ENCODE data around the gene C16orf95. TPM values are rescaled to one million over a fixed set of nuclear protein-coding genes. Genes with fewer than 3 reads are reported as not detected.

C16orf95 gene
- total and polyA plus RNA-seq, 2 of the 4 experiments (the other 2 are of a cell fraction): 2.0 to 4.7 TPM

DNA sequence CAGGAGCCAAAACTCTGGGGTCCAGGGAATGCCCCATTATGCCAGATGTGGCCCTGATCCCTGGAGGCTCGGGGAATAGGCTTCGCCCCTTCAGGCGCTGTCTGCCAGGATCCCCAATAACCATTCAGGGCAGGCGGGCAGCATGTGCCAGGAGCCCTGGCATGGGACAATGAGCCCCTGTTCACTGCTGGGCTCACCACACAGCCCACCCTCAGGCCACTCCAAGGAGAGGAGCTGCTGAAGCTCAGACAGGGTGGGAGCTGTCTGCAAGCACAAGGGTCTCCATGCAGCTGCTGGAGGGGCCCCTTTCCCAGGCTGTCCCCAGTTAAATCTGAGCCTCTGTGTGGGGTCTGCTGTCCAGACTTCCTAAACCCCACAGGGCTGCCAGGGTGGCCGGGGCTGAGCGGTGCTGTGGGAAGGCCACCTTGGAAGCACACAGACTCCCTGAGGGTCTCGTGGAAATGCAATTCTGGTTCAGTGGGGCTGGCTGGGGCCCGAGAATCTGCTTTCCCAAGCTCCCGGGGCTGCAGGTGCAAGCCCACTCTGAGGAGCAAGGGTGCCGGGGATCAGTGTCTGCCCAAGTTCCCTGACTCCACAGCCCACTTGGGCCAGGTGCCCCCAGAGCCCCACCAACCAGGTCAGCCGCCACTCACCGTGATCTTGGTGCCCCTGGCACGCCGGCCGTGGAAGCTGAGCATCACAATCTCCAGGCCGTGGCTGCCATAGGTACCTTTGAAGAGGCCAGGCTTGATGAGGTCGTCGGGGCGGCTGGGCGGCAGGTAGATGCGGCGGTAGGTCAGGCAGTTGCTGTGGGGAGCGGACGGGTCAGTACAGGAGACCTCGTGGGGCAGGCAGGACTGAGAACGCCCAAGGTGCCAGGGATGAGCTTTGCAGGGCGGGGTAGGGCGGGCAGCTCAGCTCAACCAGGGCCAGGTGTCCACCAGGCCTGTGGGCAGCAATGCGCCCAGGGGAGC, 17.7 kb upstream of the C16orf95 start:
- no peak overlapping the region for H3K23ac ChIP-seq (ENCODE audit: low read depth, low read length)
- no peak overlapping the region for H3K4me2 ChIP-seq (ENCODE audit: low read depth, low read length)
- 95% methylated on average over 10 of the region's 29 CpGs; no CpG with 5 or more reads in 1 of the 2 experiments for WGBS, 2 experiments (ENCODE audit: extremely low coverage in 2 of 2, insufficient read length in 1 of 2)
- H2AK5ac ChIP-seq (ENCODE audit: low read depth, low read length): no peak overlapping the region
- no peak overlapping the region for H2BK5ac ChIP-seq (ENCODE audit: low read depth, low read length, poor library complexity, severe bottlenecking)
- dilution Hi-C loops (cut with HindIII; ENCODE audit: low sequenced_read_pairs, unreplicated experiment): no loop called here
- ChIA-PET POLR2A (ENCODE audit: unreplicated experiment) (no interaction called here), CTCF (no interaction called here)
- no TSS peak for BruUV-seq (replicated peaks)
- ATAC-seq (ENCODE audit: low read depth) (no peak), DNase-seq (no peak)
- peaks cover 7% of the 10 kb centered on the region; the same call in 1 of the 2 replicates for H4K20me1 ChIP-seq (ENCODE audit: insufficient read depth, low read length)
- H3K4me3 ChIP-seq (ENCODE audit: insufficient read depth, low read depth, low read length): no peak overlapping the region
- no peak overlapping the region for H3K27ac ChIP-seq (ENCODE audit: insufficient read depth, low read length)
- H2BK20ac ChIP-seq (ENCODE audit: low read depth, low read length): no peak overlapping the region
- in situ Hi-C loops (cut with MboI; ENCODE audit: low sequenced_read_pairs): no loop called here
- intact Hi-C loops (cut with micrococcal nuclease): no loop called here
- no peak overlapping the region for H3K4ac ChIP-seq (ENCODE audit: low read depth, low read length)
- H4K5ac ChIP-seq (ENCODE audit: low read depth, low read length): no peak overlapping the region
- peaks cover 3 to 25% of the 10 kb centered on the region in 2 experiments for H3K79me1 ChIP-seq (ENCODE audit: low read depth in 1 of 2, low read length in 2 of 2)
- H3K9ac ChIP-seq (ENCODE audit: low read depth, low read length): no peak overlapping the region
- H3K9me3 ChIP-seq (ENCODE audit: control insufficient read depth, insufficient read depth, low read length): no peaks in the 10 kb centered on the region
- H4K91ac ChIP-seq (ENCODE audit: insufficient read depth, low read depth, low read length): no peak overlapping the region
- H3K9me1 ChIP-seq (ENCODE audit: insufficient read depth, low read length): peaks cover 3% of the 10 kb centered on the region; the same call in 1 of the 2 replicates
- H3K56ac ChIP-seq (ENCODE audit: extremely low read depth, insufficient read depth, low read length): no peak overlapping the region
- no peak overlapping the region for H2AFZ ChIP-seq (replicated peaks; ENCODE audit: low read length, poor library complexity)
- no peak overlapping the region for H4K8ac ChIP-seq (ENCODE audit: low read depth in 2 of 2, low read length in 2 of 2)
- no peak overlapping the region for H2BK120ac ChIP-seq (ENCODE audit: low read depth, low read length)
- H3K14ac ChIP-seq (replicated peaks; ENCODE audit: low read depth, low read length): no peak overlapping the region
- H3K18ac ChIP-seq (ENCODE audit: low read depth, low read length): no peak overlapping the region
- no peaks in the 10 kb centered on the region for H3K27me3 ChIP-seq (ENCODE audit: control insufficient read depth, insufficient read depth, low read length)
- no peak overlapping the region for H2BK15ac ChIP-seq (ENCODE audit: low read depth, low read length)
- H3K36me3 ChIP-seq (ENCODE audit: control insufficient read depth, insufficient read depth, low read length): peaks cover 45% of the 10 kb centered on the region
- H3K4me1 ChIP-seq (ENCODE audit: control insufficient read depth, insufficient read depth, low read length): peaks cover 3% of the 10 kb centered on the region; the same call in 1 of the 2 replicates
- no peak overlapping the region for H2AK9ac ChIP-seq (replicated peaks; ENCODE audit: low read depth, low read length, poor library complexity)
- TF ChIP-seq RCOR1 (IDR thresholded peaks at IDR 0.05; ENCODE audit: insufficient replicate concordance, low read length) (no peak), RFX5 (IDR thresholded peaks at IDR 0.05; ENCODE audit: low read depth, low read length) (no peak), RAD21 (IDR thresholded peaks at IDR 0.05; ENCODE audit: low read length) (no peak), MAFK (IDR thresholded peaks at IDR 0.05; ENCODE audit: low read depth, low read length) (no peak), MAZ (IDR thresholded peaks at IDR 0.05; ENCODE audit: borderline replicate concordance, low read depth, low read length) (no peak), MXI1 (IDR thresholded peaks at IDR 0.05; ENCODE audit: borderline replicate concordance, low read depth, low read length) (no peak), POLR2A (IDR thresholded peaks at IDR 0.05; ENCODE audit: low read depth, low read length) (no peak), FOS (IDR thresholded peaks at IDR 0.05; ENCODE audit: low read depth, low read length) (no peak), SMC3 (IDR thresholded peaks at IDR 0.05; ENCODE audit: low read depth, low read length) (no peak), CHD1 (IDR thresholded peaks at IDR 0.05; ENCODE audit: low read depth, low read length) (no peak), CEBPB (IDR thresholded peaks at IDR 0.05; ENCODE audit: low read depth, low read length) (no peak), NFE2L2 (IDR thresholded peaks at IDR 0.05; ENCODE audit: low read depth, low read length) (no peak)
- TF ChIP-seq, protein P1, sequence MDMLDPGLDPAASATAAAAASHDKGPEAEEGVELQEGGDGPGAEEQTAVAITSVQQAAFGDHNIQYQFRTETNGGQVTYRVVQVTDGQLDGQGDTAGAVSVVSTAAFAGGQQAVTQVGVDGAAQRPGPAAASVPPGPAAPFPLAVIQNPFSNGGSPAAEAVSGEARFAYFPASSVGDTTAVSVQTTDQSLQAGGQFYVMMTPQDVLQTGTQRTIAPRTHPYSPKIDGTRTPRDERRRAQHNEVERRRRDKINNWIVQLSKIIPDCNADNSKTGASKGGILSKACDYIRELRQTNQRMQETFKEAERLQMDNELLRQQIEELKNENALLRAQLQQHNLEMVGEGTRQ (IDR thresholded peaks at IDR 0.05; ENCODE audit: low read depth, low read length): no peak
- TF ChIP-seq, protein P2, sequence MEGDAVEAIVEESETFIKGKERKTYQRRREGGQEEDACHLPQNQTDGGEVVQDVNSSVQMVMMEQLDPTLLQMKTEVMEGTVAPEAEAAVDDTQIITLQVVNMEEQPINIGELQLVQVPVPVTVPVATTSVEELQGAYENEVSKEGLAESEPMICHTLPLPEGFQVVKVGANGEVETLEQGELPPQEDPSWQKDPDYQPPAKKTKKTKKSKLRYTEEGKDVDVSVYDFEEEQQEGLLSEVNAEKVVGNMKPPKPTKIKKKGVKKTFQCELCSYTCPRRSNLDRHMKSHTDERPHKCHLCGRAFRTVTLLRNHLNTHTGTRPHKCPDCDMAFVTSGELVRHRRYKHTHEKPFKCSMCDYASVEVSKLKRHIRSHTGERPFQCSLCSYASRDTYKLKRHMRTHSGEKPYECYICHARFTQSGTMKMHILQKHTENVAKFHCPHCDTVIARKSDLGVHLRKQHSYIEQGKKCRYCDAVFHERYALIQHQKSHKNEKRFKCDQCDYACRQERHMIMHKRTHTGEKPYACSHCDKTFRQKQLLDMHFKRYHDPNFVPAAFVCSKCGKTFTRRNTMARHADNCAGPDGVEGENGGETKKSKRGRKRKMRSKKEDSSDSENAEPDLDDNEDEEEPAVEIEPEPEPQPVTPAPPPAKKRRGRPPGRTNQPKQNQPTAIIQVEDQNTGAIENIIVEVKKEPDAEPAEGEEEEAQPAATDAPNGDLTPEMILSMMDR (conservative IDR thresholded peaks at IDR 0.05; ENCODE audit: low read depth, low read length): no peak

Measured in IMR-90 (cell line).